HUES6 (cell line): Measurements from ENCODE around the gene LARP1B.
"Not testable (repeated sequence)": the region's sequence is repeated elsewhere in the genome, so short reads cannot be mapped to it uniquely, and the experiment has no call there.

Source experiments
- H3K27ac ChIP-seq: 2 replicates; pipeline ENCODE4 v1.7.0; 2013; ENCODE audit warnings: low read depth, mild to moderate bottlenecking, low read length, inconsistent platforms
- H3K27me3 ChIP-seq: 2 replicates; pipeline ENCODE4 v1.6.1; 2013; ENCODE audit warnings: low read length; ENCODE audit not compliant: control insufficient read depth, insufficient read depth
- H3K36me3 ChIP-seq: 2 replicates; pipeline ENCODE4 v1.6.1; 2013; ENCODE audit warnings: low read length; ENCODE audit not compliant: control insufficient read depth, insufficient read depth
- H3K4me1 ChIP-seq: 2 replicates; pipeline ENCODE4 v1.6.1; 2013; ENCODE audit warnings: low read length; ENCODE audit not compliant: control insufficient read depth, insufficient read depth
- H3K4me3 ChIP-seq: 2 replicates; pipeline ENCODE4 v1.5.1; 2013; ENCODE audit warnings: low read depth, low read length
- H3K9ac ChIP-seq: one replicate; pipeline ENCODE4 v1.6.1; 2013; ENCODE audit warnings: mild to moderate bottlenecking, low read length
- H3K9me3 ChIP-seq: 2 replicates; pipeline ENCODE4 v1.6.1; 2013; ENCODE audit warnings: low read depth, low read length; ENCODE audit not compliant: control insufficient read depth, insufficient read depth

LARP1B gene

DNA sequence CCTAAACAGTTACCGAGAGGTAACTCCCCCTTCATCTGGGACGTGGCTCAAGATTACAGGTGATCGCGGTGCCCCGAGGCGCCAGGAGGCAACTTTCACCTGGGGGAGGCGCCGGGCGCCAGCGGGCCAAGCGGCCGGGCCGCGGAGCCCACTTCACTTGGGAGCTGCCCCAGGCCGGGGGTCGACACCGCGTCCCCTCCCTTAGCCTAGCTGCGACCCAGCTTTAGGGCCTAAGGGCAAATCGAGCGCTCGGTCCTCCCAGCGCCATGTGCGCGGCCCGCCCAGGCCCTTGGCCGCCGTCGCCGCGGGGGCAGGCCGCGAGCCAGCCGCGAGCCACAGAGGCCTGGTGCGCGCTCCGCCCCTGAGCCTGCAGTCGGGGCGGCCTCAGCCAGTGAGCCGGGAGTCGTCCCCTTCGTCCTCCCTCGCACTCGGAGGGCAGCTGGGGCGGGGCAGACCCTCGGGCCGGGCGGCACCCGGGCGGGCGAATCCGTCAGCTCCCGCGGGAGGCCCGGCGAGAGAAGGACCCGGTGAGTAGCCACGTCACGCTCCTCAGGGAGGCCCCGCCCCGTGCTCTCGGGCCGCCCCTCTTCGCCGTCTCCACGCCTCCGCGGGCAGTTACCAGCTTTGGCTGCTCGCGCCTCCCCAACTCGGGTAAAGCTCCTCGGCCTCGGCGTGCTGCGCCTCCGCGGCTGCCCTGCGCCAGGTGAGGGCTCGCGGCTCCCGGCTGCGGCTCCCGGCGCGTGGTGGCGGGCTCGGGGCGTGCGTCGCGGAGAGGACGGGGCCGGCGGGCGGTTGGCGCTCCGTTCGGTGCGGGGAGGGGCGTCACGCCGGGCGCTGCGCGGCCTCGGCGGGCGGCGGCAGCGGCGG, at the start of gene LARP1B:
LARP1B (plus strand) TSS at position 614 of the 867 bp plus-strand sequence. CDS start 13,640 bp downstream, outside the sequence.
- Histone ChIP-seq H3K9ac (peak within 1 kb of the TSS; percentile 95), H3K4me3 (peak within 1 kb of the TSS; percentile 72), H3K36me3 (no peaks in the 10 kb centered on the region), H3K9me3 (no peaks in the 10 kb centered on the region), H3K27me3 (no peaks in the 10 kb centered on the region), H3K4me1 (peaks cover 4% of the 10 kb centered on the region; the same call in 1 of the 2 replicates), H3K27ac (peak within 1 kb of the TSS; percentile 94)

DNA sequence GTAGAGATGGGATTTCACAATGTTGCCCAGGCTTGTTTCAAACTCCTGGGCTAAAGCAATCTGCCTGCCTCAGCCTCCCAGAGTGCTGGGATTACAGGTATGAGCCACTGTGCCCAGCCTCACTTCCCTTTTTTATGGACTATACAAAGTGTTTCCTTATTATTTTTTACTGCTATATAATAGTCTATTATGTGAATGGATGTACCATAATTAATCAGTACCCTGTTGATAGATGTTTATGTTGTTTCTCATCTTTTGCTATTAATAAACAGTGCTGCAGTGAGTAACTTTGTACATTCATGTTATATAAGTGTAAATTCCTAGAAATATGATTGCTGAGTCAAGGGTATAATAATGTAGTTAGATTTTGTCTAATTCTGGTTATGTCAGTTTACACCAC, 35.8 kb upstream of the LARP1B start:
- no peaks in the 10 kb centered on the region for H3K27me3 ChIP-seq
- H3K9ac ChIP-seq: no peak overlapping the region
- no peak overlapping the region for H3K4me3 ChIP-seq
- no peaks in the 10 kb centered on the region for H3K4me1 ChIP-seq
- peaks cover 52% of the 10 kb centered on the region for H3K36me3 ChIP-seq
- no peaks in the 10 kb centered on the region for H3K9me3 ChIP-seq
- no peak overlapping the region for H3K27ac ChIP-seq

DNA sequence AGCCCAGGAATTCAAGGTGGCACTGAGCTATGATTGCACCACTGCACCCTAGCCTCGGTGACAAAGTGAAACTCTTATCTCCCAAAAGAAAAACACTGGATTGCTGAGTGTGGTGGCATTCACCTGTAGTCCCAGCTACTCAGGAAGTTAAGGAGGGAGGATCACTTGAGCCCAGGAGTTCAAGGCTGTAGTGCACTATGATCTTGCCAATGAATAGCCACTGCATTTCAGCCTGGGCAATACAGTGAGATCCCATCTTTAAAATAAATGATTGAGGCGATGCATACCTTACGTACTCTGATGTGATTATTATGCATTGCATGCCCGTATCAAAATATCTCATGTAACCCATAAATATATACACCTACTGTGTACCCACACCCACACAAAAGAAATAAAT, 31.2 kb upstream of the LARP1B start:
- H3K4me1 ChIP-seq: no peaks in the 10 kb centered on the region
- H3K9me3 ChIP-seq: no peaks in the 10 kb centered on the region
- H3K9ac ChIP-seq: no peak overlapping the region
- peaks cover 26% of the 10 kb centered on the region for H3K36me3 ChIP-seq
- no peaks in the 10 kb centered on the region for H3K27me3 ChIP-seq
- no peak overlapping the region for H3K27ac ChIP-seq
- no peak overlapping the region for H3K4me3 ChIP-seq

DNA sequence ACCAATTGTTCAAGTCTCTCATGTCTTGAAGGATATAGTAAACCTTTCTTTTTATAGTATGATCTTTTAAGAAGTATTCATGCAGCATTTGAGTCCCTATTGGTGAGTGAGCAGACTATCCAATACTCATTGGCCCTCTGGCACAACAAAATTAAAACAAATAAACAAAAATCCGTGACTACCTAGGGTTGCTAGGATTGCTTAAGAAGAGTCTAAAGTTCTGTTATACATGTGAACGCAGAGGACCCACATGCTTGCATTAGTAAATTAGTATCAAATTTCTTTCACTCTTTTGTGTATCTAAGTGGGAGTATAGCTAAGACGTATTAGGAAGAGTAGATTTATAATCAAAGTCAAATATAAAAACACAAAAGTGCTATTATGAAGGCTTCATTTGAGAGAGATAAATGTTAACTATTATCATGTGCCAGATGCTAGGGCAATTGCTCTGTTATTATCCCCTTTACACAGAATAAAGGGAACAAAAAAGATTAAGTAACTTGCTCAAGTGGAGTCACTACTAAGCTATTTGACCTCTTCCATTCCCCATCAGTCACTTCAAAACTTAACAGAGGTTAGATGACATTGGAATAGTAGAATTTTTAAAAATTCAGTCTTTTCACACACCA, 29.2 kb upstream of the LARP1B start:
- Histone ChIP-seq H3K9ac (no peak overlapping the region), H3K36me3 (peaks cover 20% of the 10 kb centered on the region), H3K4me1 (no peaks in the 10 kb centered on the region), H3K4me3 (no peak overlapping the region), H3K27ac (no peak overlapping the region), H3K9me3 (no peaks in the 10 kb centered on the region), H3K27me3 (no peaks in the 10 kb centered on the region)

DNA sequence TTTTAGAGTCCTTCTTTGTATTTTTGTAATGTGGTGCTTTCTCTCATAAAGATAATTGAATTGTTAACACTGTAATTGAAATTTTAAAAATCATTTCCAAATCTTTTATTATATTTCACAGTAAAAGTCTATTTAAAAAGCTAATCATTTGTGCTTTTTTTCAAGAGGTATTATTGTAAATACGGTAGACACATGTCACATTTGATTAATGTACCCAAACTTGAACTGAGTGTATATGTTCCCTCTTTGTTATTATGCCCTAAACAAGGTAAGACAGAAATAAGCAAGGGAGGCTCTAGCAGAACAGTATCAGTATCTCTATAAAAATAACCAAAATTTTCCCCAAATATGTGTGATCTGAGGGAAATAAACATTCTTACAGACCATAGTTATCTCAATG, 21.5 kb upstream of the LARP1B start:
- Histone ChIP-seq H3K27me3 (no peaks in the 10 kb centered on the region), H3K9ac (no peak overlapping the region), H3K27ac (no peak overlapping the region), H3K4me1 (no peaks in the 10 kb centered on the region), H3K9me3 (no peaks in the 10 kb centered on the region), H3K36me3 (no peaks in the 10 kb centered on the region), H3K4me3 (no peak overlapping the region)

DNA sequence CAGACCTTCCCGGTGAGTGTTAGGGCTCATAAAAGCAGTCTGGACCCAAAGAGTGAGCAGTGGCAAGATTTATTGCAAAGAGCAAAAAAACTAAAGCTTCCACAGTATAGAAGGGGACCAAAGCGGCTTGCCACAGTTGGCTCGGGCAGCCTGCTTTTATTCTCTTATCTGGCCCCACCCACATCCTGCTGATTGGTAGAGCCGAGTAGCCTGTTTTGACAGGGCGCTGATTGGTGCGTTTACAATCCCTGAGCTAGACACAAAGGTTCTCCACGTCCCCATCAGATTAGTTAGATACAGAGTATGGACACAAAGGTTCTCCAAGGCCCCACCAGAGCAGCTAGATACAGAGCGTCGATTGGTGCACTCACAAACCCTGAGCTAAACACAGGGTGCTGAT, 14.1 kb upstream of the LARP1B start:
- H3K4me3 ChIP-seq, H3K27ac ChIP-seq, H3K36me3 ChIP-seq, H3K9me3 ChIP-seq, H3K27me3 ChIP-seq, H3K4me1 ChIP-seq, H3K9ac ChIP-seq: not testable (repeated sequence)

DNA sequence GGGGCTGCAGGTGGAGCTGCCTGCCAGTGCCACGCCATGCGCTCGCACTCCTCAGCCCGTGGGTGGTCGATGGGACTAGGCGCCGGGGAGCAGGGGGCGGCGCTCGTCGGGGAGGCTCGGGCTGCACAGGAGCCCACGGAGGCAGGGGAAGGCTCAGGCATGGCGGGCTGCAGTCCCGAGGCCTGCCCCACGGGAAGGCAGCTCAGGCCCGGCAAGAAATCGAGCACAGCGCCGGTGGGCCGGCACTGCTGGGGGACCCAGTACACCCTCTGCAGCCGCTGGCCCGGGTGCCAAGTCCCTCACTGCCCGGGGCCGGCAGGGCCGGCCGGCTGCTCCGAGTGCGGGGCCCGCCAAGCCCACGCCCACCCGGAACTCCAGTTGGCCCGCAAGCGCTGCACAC, 13.6 kb upstream of the LARP1B start:
- H3K9me3 ChIP-seq, H3K27me3 ChIP-seq, H3K4me3 ChIP-seq, H3K27ac ChIP-seq, H3K9ac ChIP-seq, H3K36me3 ChIP-seq, H3K4me1 ChIP-seq: not testable (repeated sequence)

DNA sequence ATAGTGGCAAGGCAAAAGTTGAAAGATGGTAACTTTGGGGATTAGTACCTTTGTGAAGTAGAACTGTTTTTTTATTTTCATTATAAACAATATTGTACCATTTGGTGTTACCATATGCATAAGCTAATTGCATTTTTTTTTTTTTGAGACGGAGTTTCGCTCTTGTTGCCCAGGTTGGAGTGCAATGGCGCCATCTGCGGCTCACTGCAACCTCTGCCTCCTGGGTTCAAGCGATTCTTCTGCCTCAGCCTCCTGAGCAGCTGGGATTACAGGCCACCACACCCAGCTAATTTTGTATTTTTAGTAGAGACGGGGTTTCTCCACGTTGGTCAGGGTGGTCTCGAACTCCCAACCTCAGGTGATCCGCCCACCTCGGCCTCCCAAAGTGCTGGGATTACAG, 9.9 kb upstream of the LARP1B start:
- not testable (repeated sequence) for H3K36me3 ChIP-seq, H3K27ac ChIP-seq, H3K9me3 ChIP-seq, H3K4me1 ChIP-seq, H3K27me3 ChIP-seq, H3K4me3 ChIP-seq, H3K9ac ChIP-seq

DNA sequence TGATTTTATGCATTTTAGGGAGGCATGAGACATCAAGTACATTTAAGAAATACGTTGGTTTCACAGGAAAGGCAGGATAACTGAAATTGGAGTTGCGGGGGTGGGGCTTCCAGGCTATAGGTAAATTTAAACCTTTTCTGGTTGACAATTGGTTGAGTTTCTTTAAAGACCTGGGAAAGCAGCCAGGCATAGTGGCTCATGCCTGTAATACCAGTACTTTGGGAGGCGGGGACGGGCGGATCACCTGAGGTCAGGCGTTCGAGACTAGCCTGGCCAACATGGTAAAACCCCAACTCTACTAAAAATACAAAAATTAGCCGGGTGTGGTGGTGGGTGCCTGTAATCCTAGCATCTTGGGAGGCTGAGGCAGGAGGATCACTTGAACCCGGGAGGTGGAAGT, 6.2 kb upstream of the LARP1B start:
- H3K9me3 ChIP-seq, H3K4me3 ChIP-seq, H3K36me3 ChIP-seq, H3K4me1 ChIP-seq, H3K27me3 ChIP-seq: not testable (repeated sequence)
- peak overlapping the region; percentile 54 for H3K9ac ChIP-seq
- peak overlapping the region; percentile 79 for H3K27ac ChIP-seq

DNA sequence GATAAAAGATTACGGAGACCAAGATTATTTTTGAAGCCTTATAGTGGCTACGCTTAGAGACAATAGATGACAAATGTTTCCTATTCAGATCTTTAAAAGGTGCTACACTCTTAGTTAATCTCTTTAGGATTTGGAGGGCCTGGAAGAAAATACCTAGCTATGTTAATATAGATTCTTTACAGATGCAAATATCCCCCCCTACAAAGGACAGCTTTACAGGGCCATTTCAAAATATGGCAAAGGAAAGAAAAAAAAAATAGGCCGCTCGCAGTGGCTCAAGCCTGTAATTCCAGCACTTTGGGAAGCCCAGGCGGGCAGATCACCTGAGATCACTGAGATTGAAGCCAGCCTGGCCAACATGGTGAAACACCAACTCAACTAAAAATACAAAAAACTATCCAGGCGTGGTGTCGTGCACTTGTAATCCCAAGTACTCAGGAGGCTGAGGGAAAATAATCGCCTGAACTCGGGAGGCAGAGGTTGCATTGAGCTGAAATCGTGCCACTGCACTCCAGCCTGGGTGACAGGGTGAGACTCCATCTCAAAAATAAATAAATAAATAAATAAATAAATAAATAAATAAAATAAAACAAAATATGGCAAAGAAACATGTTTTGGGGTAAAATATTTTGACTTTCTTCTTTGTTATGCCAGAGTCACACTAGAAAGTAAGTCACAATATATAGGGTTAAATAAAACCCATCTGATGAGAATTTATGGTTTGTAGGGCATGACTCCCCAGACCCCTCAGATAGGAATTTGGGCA, 5.5 kb upstream of the LARP1B start:
- not testable (repeated sequence) for H3K4me3 ChIP-seq, H3K27me3 ChIP-seq, H3K36me3 ChIP-seq, H3K9me3 ChIP-seq
- H3K27ac ChIP-seq: peak overlapping the region; percentile 79
- peak overlapping the region; percentile 83 for H3K9ac ChIP-seq
- H3K4me1 ChIP-seq: peaks cover 11% of the 10 kb centered on the region

DNA sequence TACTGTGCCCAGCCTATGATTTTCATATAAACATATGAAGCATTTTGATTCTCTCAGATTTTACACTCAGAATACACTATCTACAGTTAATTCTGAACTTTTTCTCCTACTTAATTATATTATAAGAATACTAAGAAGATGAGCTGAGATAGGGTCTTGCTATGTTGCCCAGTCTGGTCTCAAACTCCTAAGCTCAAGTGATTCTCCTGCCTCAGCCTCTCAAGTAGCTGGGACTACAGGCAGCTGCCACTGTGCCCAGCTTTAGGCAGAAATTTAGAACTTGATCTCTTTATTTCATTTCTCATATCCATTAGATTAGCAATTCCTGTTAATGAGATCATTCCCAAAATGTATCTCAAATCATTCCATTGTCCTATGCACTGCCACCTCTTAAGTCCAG, 4.7 kb upstream of the LARP1B start:
- Histone ChIP-seq H3K9ac (no peak overlapping the region), H3K4me1 (peaks cover 11% of the 10 kb centered on the region), H3K27me3 (no peaks in the 10 kb centered on the region), H3K4me3 (no peak overlapping the region), H3K36me3 (no peaks in the 10 kb centered on the region), H3K27ac (no peak overlapping the region; the same call in 1 of the 2 replicates), H3K9me3 (no peaks in the 10 kb centered on the region)
